HEK293 (cell line): ENCODE data around the gene TMEM186.

Experiments
- YY1 ChIP-seq: fragments of 450-650 bp; formaldehyde crosslinking; IDR thresholded peaks from 2 replicates; pipeline ENCODE4 v1.5.1; 2018; ENCODE audit warnings: missing biosample characterization, missing genetic modification characterization
- ZSCAN16 ChIP-seq: fragments of 450-650 bp; formaldehyde crosslinking; IDR thresholded peaks from 2 replicates; pipeline ENCODE4 v1.5.1; 2016; ENCODE audit warnings: missing biosample characterization, missing genetic modification characterization

- TF ChIP-seq ZSCAN16 (tag by site-specific recombination) (no peak), YY1 (no peak)
Measured at GRCh38 chr16:8756755-8757154, 40.7 kb downstream of the TMEM186 start.
